Measurements from ENCODE around the gene WWP2.

Gene WWP2

DNA sequence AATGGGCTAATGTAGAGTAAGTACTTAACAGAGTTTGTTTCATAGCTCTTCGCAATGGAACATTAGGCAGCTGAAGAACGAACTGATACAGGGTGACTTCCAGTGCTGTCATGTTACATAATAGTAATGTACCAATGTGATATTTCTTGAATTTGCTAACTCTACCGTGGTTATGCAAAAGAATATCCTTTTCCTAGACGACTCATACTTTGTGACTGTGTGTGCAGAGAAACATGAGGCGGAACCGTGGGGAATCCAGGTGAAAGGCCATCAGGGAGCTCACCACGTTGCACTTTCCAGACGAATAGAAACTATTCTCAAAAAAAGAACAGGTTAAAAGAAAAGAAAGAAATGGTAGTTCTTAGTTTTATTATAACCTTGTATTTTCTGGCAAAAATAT lies 20.6 kb upstream of the WWP2 start:
- TF ChIP-seq, protein P1, sequence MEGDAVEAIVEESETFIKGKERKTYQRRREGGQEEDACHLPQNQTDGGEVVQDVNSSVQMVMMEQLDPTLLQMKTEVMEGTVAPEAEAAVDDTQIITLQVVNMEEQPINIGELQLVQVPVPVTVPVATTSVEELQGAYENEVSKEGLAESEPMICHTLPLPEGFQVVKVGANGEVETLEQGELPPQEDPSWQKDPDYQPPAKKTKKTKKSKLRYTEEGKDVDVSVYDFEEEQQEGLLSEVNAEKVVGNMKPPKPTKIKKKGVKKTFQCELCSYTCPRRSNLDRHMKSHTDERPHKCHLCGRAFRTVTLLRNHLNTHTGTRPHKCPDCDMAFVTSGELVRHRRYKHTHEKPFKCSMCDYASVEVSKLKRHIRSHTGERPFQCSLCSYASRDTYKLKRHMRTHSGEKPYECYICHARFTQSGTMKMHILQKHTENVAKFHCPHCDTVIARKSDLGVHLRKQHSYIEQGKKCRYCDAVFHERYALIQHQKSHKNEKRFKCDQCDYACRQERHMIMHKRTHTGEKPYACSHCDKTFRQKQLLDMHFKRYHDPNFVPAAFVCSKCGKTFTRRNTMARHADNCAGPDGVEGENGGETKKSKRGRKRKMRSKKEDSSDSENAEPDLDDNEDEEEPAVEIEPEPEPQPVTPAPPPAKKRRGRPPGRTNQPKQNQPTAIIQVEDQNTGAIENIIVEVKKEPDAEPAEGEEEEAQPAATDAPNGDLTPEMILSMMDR (IDR thresholded peaks at IDR 0.05; ENCODE audit: low read depth, low read length), result no peak
- H3K4me3 ChIP-seq (ENCODE audit: low read depth, low read length), result no peak overlapping the region

DNA sequence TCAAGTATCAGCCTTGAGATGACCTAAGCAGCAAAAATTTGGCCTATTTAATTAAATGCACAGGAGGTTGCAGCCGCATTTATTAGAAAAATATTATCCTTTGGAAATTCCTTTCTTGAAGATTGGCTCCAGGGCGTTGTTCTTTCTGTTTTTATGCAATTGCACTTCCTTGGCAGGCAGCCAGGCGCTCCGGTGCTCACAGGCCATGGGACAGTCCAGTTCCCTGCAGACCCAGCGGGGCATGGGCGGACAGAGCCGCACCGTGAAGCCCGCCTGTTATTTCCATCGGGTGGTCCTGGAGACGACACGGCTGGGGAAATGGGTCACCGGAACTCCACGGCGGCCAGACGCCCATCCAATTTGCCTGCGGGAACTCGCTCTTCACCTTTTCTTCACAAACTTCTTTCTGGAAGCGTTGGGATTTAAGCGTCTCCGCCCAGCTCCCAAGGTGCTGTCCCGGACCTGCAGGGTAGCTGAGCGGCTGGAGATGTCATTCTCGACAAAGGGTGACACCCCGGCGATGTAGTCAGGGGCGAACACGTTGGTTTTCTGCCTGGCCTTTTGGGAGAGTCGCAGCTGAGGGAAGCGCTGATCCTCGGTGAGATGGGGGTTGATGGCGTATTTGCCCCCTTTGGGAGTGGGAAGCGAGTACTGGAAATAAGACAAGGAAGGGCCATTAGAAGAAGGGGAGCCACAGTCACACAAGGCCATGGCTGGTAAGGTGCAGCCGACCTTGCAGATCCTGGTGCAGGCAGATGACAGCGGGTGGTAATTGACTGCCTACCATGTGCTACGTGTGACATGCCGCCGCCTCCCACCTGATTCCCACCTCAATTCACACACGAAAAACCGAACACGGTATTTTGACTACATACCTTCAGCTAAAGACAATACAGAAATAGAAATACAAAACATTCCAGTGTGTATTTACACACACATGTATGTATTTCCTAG lies 19.9 kb upstream of the WWP2 start:
- TF ChIP-seq, protein P1 (IDR thresholded peaks at IDR 0.05; ENCODE audit: low read depth, low read length), result no peak
- H3K4me3 ChIP-seq (ENCODE audit: low read depth, low read length), result no peak overlapping the region

DNA sequence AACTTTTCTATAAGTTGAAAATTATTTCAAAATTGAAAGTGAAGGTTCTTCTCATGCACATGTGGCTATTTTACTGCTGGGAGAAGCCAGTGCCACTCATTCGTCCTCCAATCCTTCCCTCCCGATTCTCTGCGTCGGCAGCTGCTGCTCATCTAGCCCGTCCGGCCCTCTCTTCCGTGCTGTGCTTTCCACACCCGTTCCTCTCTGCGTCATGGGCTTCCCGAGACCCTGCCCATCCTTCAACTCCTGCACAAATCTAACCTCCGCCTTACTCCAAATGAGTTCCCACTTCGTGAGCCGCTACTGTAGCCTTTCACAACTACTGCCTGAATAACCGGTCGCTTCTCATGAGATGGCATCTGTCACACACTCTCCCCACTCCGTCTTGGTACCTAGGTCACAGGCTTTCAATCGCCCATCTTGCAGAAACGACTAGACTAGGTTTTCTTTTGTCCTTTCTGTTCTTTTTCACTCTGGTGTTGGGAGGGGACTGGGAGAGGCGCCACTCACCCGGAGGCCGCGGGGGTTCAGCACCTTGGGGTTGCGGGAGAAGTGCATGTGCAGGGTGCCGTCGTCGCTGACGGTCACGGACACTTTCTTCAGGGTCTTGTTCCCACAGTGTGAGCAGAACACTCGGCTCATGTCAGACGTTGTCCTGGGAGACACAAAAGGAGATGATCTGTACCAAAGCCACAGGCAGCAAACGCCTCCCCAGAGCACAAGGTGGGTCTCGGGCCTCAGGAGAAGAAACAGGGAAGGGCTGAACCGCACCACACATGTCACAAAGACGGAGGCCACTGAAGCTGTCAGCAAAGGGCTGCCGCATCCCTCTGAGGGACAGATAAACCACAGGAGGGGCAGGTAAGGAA lies 17.5 kb upstream of the WWP2 start:
- TF ChIP-seq, protein P1 (IDR thresholded peaks at IDR 0.05; ENCODE audit: low read depth, low read length), result no peak
- H3K4me3 ChIP-seq (ENCODE audit: low read depth, low read length), result no peak overlapping the region

DNA sequence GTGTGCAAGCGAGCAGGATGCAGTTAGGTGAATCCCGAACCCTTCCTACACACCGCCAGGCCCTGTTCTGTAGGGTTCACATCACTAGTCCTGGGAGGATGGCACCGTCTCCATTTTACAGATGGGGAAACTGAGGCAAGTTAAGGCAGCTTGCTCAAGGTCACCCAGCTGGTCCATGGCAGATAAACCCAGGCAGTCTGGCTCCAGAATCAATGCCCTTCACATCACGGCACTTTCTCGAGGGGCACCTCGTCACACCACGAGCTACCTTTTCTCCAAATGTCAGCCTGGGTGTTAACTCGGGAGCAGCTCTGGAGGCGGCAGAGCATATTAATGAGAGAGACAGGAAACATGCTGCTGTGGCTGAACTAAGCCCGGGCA lies 16.9 kb upstream of the WWP2 start:
- H3K4me3 ChIP-seq (ENCODE audit: low read depth, low read length), result no peak overlapping the region
- TF ChIP-seq, protein P1 (IDR thresholded peaks at IDR 0.05; ENCODE audit: low read depth, low read length), result no peak

DNA sequence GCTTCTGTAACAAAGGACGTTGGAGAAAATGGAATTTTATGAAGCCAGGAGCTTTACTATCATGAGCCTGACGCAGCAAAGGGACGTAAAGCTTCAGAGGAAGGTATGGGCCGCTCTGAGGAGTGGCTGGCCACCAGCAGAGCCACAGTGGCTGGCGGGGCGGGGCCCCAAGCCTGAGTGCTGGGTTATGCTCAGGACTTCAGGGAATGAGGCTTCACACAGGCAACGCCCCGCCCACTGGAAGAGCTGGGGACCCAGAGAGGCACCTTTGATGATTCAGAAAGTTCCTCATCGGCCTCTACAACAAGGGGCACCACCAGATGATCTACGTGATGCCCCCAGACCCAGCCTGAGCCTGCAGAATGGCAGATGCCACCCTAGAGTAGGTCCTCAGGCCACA lies 16.2 kb upstream of the WWP2 start:
- H3K4me3 ChIP-seq (ENCODE audit: low read depth, low read length), result no peak overlapping the region
- TF ChIP-seq, protein P1 (IDR thresholded peaks at IDR 0.05; ENCODE audit: low read depth, low read length), result no peak

DNA sequence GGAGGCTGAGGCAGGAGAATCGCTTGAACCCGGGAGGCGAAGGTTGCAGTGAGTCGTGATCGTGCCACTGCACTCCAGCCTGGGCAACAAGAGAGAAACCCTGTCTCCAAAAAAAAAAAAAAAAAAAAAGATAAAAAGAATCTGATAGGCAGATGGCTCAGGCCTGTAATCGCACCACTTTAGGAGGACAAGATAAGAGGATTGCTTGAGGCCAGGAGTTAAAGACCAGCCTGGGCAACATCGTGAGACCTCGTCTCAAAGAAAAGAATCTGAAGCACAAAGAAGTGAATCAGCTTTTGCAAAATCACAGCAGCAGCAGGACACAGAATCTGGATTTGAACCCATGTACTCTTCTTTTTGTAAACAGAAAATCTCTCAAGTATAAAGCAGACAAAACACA lies 15.0 kb upstream of the WWP2 start:
- TF ChIP-seq, protein P1 (IDR thresholded peaks at IDR 0.05; ENCODE audit: low read depth, low read length), result no peak
- no peak overlapping the region for H3K4me3 ChIP-seq (ENCODE audit: low read depth, low read length)
